Dermis microvascular lymphatic vessel endothelial cell (primary cell): ENCODE results near the gene RREB1. TPM values are rescaled to one million over a fixed set of nuclear protein-coding genes. Genes with fewer than 3 reads are reported as not detected.

Experiments used
- DNase-seq, 2 donors: peaks; one replicate each; pipeline versions ENCODE4 v3.0.0 to v3.0.0-alpha.2; 2010; ENCODE audit warnings: low read depth in 2 of 2
- total RNA-seq: library from RNA; depleted of rRNA; stranded (reverse); fragments of >200 nt; gene quantifications from 2 replicates; pipeline ENCODE4 v1.2.1, GENCODE V29; 2014

RREB1 gene
- total RNA-seq, 1 donor from 2014 or later, result 11.8 TPM

DNA sequence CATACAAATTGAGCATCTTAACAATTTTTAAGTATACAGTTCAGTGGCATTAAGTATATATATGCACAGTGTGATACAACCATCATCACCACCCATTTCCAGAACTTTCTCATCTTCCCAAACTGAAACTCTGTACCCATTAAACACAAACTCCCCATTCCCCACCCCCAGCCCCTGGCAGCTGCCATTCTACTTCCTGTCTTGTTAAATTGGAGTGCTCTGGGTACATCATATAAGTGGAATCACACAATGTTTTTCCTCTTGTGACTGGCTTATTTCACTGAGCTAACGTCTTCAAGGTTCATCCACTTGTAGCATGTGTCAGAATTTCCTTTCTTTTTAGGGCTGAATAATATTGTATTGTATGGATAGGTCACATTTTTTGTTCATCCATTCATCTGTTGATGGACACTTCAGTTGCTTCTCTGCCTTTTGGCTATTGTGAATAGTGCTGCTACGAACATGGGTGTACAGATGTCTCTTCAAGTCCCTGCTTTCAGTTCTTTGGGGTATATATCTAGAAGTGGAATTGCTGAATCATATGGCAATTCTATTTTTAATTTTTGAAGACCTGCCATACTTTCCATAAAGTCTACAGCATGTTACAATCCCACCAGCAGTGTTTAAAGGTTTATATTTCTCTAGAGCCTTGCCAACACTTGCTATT, 19.6 kb upstream of the RREB1 start:
- no peak for DNase-seq

- DNase-seq, result no peak
Observed at GRCh38 chr6:7098993-7099392, 8.8 kb upstream of the RREB1 start.

GRCh38 chr6:7100072-7100752, 7.5 kb upstream of the RREB1 start:
- peak in 1 of 2 donors; percentile 51 for DNase-seq

DNA sequence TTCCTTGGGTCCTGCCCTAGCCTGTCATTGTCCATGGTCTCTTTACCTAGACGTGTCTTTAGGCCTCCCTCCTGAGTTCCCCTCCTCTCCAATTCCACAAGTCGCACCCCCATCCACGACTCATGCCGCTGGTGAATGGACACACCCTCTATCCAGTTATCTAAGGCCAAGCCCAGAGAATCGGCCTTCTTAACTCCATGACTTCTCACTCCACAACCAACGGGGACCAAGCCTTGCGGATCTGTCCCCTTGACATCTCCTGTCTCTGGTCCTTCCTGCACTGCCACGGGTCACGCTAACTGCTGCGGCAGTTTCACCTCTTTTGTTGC, 7.0 kb upstream of the RREB1 start:
- DNase-seq, result no peak

- peak in 1 of 2 donors; percentile 6 for DNase-seq
Observed at GRCh38 chr6:7101290-7101689, 6.5 kb upstream of the RREB1 start.

- DNase-seq, result no peak
Observed at GRCh38 chr6:7104752-7105151, 3.0 kb upstream of the RREB1 start.

DNA sequence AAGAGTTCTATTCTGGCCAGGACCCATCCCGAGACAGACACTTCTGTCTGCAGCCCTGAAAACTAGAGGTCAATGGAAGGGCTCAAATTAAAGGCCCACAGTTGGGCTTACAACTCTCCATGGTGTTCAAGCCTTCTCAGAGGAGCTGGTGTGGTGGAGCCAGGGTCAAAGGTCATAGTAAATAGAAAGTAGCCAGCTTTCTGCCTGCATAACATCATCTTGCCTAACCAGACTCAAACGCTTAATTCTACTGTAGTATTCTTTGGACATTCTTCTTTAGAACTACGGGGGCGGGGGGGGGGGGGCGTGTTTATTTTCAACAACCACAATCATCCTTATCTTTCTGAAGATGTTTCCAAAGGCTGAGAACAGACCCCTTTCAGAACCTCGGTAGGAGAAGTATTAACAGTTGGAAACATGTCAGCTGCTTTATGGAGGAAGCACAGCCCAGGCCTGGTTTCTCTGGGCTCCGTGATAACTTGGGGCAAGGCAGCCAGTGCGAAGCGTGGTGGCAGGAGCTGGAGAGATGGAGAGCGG, 1.5 kb upstream of the RREB1 start:
- DNase-seq, result no peak

GRCh38 chr6:7106752-7107577, 796 bp upstream of the RREB1 start:
- DNase-seq, result peak in 1 of 2 donors; percentile 9

- peak in 1 of 2 donors; percentile 73 for DNase-seq
Observed at GRCh38 chr6:7108196-7108963, 619 bp downstream of the RREB1 start.

GRCh38 chr6:7108964-7109836, 1.4 kb downstream of the RREB1 start:
- peak; percentile 72 to 73 for DNase-seq

GRCh38 chr6:7110092-7110792, 2.5 kb downstream of the RREB1 start:
- no peak for DNase-seq

- no peak for DNase-seq
Observed at GRCh38 chr6:7111095-7111690, 3.4 kb downstream of the RREB1 start.

DNA sequence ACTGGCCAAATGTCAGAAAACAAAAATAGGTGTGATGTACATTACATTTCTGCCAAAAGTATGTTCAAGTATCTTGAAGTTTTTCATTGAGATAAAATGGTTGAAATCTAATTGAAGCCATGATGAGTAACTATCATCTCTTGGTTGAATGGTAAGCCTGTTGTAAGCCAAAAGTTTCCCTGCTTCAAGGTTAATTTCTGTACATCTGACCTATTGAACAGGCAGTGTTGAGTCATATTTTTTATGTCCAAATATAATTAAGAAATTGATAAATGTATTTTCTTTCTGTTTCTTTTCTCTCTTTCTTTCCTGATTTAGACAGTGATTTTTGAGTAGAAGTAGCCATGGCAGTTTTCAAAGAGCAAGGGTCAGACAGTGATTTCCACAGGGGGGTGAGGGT, 4.4 kb downstream of the RREB1 start:
- DNase-seq, result no peak

DNA sequence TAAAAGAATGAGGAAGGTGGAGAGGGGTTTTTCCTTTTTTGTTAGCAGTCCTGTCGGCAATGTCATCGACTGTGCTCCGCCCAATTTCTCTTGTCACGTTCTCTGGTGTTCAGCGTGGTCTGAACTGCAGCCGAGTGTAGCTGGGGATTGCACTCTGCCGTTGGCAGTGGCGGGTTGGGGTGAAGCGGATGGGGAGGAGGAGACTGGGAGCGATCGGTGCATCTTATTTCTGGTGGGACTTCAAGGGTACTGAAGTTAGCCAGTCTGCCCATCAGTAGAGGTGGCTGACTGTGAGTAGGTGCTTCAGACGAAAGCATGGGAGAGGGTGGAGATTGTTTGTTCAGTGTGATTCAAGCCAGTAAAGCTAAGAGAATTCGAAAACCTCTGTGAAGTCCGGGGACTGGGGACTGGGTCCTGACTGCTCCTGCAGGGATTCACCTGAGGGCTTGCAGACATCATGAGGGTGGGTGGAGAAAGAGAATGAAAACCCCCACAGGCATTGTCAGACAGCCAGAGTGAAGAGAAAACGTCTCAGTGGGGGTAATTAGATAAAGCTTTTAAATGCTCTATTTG, 5.1 kb downstream of the RREB1 start:
- DNase-seq, result peak in 1 of 2 donors; percentile 10

GRCh38 chr6:7114744-7115458, 7.1 kb downstream of the RREB1 start:
- DNase-seq, result no peak

DNA sequence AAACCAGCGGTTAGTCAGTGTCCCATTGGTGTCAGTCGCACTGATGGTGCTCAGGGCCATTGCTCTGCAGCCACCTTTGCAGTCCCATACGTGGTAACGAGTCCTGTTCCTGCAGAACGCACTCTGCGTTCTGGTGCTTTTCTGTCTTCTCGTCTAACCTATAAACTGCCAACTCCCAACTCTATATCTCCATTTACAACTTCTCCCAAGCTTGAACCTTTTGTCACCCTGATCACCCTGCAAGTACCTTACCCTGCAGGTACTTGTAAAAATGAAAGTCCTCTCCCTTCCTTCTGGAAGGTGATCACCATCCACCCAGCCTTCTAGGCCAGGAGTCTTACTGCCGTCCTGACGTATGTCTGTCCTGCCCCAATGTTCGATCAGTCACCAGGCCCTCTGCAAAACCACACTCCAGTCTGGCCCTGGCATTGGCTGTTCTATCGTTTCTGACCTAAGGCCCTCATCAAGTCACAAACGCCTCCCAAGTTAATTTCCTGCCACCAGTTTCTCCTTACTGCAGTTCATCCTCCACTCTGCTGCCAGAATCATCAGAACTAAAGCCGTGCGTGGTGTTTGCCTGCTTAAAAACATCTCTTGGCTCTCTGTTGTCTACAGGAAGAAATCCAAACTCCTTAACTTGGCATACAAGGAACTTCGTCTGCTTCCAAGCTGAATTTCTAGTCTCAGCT, 7.9 kb downstream of the RREB1 start:
- no peak for DNase-seq

DNA sequence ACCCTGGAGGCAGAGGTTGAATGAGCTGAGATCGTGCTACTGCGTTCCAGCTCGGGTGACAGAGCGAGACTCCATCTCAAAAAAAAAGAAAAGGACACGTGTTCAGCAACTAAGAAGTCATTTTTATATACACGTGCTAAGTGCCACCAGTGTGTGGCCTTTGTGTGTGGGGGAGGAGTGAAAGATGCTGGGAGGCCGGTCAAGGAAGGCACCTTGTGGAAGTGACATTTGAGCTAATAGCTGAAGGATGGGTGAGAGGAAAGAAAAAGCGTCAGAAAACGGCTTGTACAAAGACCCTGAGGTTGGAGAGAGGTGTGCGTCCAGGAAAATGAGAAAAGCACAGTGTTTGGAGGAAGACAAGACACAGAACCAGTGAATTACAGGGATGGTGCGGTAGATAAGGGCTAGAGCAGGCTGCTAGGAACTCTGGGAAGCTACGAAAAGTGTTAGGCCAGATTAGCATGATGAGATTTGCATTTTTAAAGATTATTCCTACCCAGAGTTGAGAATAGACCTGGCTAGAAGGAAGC, 11.6 kb downstream of the RREB1 start:
- no peak for DNase-seq
